Fibroblast of mammary gland (primary cell): ENCODE data around the gene ZNF292.
"Not testable (repeated sequence)": the region's sequence is repeated elsewhere in the genome, so short reads cannot be mapped to it uniquely, and the experiment has no call there.

Experiments used
- DNase-seq: peaks from one replicate; pipeline ENCODE4 v3.0.0-alpha.2; 2010; ENCODE audit warnings: low read depth
- H3K4me3 ChIP-seq: 2 replicates; pipeline ENCODE4 v1.5.1; 2011; ENCODE audit warnings: low read depth, mild to moderate bottlenecking, low read length, moderate library complexity; ENCODE audit not compliant: control insufficient read depth
- CTCF ChIP-seq: conservative IDR thresholded peaks from 2 replicates; pipeline ENCODE4 v1.5.1; 2011; ENCODE audit warnings: low read depth, low read length, inconsistent platforms; ENCODE audit not compliant: control insufficient read depth, insufficient read depth

The ZNF292 gene

GRCh38 chr6:87222676-87223075 lies 67.3 kb downstream of the ZNF292 start:
- TF ChIP-seq CTCF = no peak
- no peak overlapping the region for H3K4me3 ChIP-seq
- no peak for DNase-seq

GRCh38 chr6:87224971-87225370 lies 69.6 kb downstream of the ZNF292 start:
- TF ChIP-seq CTCF = no peak
- no peak for DNase-seq
- no peak overlapping the region for H3K4me3 ChIP-seq

- no peak for TF ChIP-seq CTCF
- no peak overlapping the region for H3K4me3 ChIP-seq
- DNase-seq = no peak
Observed at GRCh38 chr6:87225511-87225910, 70.1 kb downstream of the ZNF292 start.

- no peak overlapping the region for H3K4me3 ChIP-seq
- TF ChIP-seq CTCF = no peak
- no peak for DNase-seq
Observed at GRCh38 chr6:87225937-87226336, 70.6 kb downstream of the ZNF292 start.

GRCh38 chr6:87230801-87231200 lies 75.4 kb downstream of the ZNF292 start:
- no peak overlapping the region for H3K4me3 ChIP-seq
- TF ChIP-seq CTCF = no peak
- no peak for DNase-seq

GRCh38 chr6:87237804-87238203 lies 82.4 kb downstream of the ZNF292 start:
- TF ChIP-seq CTCF = peak; percentile 52
- H3K4me3 ChIP-seq = no peak overlapping the region
- peak; percentile 43 for DNase-seq

- not testable (repeated sequence) for H3K4me3 ChIP-seq, DNase-seq
Observed at GRCh38 chr6:87239098-87239635, 83.8 kb downstream of the ZNF292 start.
